Measurements from ENCODE around the gene SLIT2.

The SLIT2 gene

DNA sequence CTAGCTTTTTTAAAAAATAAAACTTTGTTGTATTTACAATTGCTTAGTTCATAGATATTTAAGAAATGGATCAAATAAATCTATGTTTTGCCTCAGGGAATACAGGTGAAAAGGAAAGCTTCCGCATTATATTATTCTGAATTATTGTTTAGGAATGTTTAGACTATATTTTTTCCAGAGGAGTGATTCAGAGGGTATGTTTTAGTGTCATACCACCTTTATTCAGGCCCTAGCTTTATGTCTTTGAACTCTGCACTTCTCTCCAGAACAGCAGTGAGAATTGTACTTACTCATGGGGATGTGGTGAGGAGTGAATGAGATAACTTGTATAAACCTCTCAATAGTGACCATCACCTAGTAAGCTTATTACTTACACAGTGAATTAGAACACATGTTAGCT is 14.0 kb downstream of the SLIT2 start:
- DNase-seq, result no peak

DNA sequence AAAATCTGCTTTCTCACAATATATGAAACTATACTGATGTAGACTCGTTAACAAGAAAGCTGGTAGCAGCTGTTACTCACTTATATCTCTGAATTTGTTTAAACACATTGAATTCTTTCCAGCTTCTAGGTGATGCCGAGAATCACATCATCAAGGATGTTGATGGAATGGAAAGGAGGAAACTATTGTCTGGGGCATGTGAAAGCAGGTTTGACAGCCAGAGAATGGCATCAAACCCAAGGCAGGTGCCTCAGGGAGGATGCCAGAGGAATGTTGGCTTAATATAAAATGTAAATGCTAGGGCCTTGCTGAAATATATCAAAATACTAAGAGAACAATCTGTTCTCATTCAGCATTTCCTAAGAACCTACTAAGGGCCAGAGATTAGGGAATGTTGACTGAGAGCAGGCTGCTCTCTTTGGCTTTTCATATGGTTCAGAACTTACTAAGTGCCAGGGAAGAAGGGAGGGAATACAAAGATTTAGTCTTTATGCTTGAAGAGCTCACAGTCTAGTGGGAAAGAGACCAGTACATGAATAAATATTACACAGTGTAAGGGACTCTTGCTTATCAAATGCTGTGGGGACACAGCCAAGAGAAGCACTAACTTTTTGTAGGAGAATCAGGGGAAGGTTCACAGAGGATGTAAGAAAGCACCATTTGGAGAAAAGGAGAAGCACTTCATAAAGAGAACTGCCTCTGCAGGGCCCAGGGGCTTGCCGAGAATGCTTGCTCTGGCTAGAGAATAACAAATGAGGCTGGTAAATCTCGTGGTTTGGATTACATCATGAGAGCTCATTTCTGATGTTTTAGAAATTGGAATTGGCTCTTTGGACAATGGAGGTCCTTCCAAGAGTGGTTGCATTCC is 14.7 kb downstream of the SLIT2 start:
- DNase-seq, result no peak

DNA sequence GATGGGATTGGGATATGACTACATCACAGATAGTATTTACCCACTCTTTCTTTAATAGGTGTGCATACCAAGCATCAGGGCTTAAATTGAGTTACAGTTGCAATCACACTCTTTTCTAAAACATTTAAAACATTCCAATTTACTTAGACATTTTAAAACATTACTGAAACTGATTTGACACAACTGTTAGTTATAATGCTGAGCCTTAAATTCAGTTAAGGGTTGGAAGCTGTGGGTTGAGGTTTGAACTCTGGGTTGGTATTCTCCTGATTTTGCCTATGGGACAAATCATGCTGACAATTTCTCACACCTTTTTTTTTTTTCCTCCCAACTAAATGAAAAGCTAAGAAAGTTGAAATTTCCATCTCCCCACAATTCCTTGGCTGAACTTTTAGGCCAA is 16.3 kb downstream of the SLIT2 start:
- no peak for DNase-seq

DNA sequence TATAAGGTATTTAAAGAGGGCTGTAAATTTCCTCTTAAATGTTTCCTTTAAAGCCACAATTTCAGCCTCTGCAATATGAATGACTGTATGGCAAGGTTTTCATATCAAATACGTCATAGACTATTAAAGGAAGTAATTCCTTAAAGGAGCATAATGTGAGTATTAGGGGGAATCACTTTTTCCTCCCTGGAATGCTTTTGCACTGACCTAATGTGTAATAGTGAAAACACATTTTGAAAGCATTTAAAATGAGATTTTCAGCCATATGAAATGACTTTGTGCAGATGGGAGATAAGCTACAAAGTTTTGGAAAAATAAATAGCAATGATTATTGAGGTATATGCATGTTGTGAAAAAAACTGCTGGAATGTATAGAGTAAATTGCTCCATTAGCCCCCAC is 17.6 kb downstream of the SLIT2 start:
- DNase-seq, result no peak

DNA sequence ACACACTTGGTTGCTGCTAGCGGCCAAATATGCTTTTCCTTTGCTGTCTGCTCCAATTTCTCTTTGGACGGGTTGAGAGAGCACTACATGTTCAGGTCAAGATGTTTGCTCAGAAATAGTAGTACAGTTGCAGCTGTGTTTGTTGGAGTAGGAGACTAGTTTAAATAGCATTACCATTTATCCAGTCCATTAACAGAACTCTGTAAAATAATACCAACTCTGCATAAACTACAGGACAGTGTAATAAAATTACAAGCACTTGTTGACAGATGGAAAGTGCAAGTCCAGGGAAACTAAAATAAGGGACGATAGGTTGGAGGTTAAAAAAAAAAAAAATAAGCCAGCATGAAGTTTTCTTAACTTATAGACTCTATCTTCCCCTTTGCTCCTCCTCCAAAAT is 20.2 kb downstream of the SLIT2 start:
- no peak for DNase-seq

DNA sequence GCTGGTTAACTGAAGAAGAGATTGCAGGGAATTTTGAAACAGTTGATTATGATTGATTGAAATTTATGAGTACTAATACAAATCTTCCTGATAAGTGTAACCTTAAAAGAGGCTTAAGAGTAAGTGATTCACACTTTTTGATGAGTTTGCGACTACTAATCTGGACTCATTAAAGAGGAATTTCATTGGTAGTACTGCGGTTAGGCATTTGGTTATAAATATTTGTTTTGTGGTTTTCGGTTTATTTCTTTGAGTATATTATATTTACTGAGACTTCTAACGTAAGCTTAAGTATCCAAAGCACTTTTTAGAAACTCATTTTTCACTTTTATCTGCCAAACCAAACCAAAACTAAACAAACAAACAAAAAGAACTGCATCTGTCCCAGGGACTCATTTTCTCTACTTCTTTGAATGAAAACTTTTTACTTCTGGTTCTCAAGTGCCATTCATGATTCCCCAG is 20.7 kb downstream of the SLIT2 start:
- DNase-seq, result no peak

DNA sequence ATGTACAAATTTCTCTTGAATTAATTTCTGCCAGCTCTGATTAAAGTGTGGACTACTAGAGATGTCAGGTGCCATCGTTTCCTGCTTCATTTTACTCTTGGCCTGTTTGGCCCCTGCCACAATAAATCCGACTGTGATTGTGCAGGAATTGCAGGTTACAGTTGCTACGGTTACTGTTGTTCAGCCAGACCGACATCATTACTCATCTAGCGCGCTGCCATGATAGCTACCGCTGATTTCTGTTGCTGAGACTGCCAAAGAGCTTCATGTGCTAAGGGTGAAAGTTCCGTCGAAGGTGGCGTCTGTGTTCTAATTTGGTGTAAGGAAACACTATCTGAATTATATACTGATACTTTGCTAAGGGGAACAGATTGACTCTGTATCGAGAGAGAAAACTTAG is 22.1 kb downstream of the SLIT2 start:
- DNase-seq, result no peak

DNA sequence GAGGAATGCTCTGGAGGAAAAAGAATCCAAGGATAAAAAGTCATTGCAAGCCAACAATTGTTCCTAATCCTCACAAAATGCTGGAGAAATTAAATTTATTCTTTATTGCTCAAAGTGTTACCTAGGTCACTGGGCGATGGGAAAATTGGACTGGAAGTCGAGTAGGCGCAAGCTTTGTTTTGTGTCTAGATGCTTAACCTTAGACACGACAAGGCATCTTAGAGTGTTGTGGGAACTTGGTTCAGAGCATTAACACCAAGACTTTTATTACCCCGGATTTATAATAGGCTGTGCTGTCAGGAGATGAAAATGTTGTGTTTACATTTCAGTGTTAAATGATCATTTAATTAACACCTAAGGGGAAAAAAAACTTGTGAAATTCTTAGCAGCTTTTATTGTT is 25.1 kb downstream of the SLIT2 start:
- no peak for DNase-seq

DNA sequence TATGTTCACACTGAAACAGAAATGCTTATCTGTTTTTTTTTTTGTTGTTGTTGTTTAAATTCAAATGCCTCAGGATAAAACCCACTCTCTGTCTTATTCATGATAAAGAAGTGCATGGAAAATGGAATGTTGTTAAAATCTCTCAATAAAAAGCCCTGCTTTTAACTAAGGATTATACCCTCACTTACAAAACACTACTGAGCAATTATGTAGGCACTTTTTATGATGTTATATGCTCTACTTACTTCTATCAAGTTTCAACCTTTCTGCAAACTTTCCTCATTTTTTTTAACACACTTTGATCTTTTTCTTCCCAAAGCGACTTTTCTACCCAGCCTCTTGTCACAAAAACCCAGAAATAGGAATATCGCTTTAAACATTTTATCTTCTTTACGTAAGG is 26.5 kb downstream of the SLIT2 start:
- no peak for DNase-seq

DNA sequence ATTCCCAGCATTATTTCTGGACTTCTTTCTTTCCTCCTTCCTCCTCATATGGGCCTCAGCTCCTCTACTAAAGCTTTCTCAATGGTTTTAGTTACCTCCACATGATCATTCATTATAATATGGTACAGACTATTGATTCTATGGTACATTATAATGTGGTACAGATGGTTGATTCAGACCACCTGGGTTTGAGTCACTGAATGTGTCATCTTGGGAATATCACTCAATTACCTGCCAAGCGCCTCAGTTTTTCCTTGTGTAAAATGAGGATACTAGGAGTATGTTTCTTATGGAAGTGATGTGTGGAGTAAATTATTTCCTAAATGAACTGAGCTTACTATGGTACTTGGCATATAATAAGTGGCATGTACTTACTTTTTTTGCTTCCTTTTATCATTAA is 27.7 kb downstream of the SLIT2 start:
- DNase-seq, result no peak

DNA sequence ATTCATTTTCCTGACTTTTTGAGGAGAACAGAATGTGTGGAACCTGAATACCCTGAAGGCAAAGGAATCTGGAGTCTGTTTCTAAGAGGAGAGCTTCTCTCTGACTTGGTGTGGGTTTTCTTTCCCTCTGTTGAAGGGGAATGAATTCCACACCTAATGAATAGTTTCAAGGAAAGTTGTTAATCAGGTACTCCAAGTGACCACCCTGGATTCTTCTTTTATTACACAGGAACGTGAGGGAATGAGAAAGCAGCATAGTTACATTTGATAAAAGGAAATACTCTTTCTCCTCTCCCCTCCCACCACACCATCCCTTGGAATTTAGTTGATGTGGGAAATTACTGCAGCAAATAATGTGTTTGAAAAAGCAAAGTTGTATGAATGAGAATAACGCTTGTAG is 29.7 kb downstream of the SLIT2 start:
- DNase-seq, result no peak

DNA sequence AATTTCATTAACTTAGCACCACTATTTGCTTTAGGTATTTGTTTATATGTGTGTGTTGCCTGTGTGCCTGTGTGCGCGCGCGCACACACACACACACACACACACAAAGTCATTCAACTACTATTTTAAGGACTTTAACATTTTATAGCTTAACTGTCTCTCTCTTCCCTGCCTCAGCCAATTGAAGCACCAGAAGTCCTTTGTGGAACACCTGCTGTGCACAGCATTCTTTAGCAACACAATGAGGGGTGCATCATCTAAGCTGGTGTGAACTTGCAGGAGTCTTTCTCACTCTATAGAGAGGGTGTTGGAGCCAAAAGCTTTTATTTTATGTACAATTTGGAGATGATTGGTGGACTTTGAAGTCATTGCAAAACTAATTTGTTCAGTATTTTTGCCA is 31.3 kb downstream of the SLIT2 start:
- no peak for DNase-seq

DNA sequence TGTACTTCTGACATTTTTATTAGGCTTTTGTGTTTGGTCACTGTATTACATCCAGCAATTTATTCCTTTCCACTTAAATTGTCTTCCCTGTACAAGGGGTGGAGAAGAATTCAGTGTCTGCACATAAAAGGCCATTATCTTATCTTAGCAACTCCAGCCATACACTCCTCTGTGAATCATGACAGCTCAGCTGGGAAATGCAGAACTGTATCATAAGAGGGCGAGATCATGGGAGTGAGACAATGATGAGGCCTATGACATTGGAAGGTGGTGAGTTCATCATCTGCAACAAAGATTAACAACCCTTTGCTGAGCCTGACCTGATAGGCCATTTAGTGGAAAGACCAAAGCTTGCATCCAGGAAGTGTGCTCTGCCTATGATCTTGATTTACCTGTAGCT is 33.3 kb downstream of the SLIT2 start:
- DNase-seq, result no peak

DNA sequence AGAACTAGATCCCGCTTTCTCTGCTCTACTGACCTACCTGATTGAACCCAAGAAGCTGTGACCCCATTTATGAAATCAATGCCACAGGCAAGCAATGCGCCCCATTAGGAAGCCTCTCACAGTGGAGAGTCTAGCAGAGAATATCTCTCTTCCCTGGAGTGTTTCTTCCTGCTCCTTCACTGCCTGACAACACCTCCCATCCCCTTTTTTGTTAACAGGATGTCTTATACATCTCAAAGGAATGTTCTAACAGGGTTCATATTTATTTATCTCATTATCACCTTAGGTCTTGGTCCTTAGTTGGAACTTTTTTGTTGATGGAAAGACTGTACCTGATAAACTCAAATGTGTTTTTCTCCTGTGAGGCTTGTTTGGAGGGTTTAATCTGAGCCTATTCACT is 35.5 kb downstream of the SLIT2 start:
- DNase-seq, result no peak

DNA sequence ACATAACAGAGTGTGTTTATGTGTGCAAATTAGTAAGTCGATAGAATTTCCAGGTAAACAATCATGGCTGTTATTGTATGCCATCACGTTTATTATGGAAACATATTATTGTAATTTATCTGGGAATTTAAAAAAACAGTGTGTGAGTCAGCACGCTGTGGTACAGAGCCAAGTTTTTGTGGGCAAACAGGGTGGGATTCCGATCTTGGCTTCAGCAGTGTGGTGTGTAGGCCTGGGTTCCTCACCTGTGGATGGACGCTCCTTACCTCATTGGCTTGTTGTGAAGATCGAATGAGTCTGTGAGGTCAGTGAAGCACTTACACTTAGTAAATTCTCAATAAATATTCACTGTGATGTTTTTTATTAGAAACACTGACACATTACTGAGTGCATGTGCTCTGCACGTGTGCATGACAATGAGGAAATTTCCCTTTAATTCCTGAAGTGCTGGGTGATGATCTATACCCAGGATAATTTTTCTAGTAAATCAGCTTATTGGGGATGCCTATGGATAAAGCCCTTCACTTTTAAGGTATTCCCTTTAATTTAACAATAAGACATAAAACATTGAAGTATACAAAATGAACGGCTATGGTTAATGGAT is 36.4 kb downstream of the SLIT2 start:
- DNase-seq, result no peak

DNA sequence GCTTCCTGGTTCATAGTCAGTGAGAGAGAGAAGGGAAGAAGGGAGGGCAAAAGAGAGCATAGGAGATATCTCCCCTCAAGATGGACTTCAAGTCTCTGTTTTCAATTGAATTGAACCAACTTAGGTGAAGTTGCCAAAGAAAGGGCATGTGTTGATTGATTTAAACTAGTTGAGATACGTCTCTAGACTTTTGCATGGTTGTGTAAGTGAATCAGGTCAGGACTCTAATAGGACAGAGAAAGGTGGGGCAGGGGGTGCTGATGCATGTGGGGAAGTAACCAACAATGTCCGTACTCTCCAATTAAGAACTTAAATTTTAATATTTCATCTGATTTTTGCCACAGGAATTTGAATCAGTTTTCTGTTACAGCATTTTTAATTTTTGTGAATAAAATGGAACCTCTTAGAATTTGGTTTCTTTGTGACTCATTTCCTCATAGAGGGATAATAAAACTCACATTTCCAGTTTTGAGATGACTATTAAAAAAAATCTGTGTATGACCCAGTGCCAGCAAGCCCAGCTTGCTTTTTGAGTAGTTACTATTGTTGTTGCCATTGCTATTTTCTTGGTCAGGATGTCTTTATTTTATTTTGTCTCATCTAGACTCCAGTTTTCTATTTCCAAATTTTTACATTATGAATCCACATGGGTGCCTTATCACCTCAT is 37.3 kb downstream of the SLIT2 start:
- DNase-seq, result no peak

DNA sequence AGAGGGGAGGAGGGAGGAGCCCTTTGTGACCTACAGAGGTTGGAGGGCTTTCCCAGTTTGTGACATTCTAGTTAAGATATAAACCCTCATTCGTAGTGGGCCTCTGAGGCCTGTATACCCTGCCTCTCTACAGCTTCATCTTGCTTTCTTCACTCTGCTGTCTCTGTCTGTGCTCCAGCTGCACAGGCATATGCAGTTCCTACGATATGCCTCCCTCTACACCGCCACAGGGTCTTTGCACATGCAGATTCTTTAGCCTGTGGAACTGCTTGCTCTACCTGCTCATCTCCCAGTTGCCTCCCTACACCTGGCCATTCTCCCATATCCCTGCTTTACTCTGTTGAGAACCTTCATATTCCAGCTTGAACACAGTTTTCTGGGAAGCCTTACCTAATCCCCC is 38.1 kb downstream of the SLIT2 start:
- no peak for DNase-seq

DNA sequence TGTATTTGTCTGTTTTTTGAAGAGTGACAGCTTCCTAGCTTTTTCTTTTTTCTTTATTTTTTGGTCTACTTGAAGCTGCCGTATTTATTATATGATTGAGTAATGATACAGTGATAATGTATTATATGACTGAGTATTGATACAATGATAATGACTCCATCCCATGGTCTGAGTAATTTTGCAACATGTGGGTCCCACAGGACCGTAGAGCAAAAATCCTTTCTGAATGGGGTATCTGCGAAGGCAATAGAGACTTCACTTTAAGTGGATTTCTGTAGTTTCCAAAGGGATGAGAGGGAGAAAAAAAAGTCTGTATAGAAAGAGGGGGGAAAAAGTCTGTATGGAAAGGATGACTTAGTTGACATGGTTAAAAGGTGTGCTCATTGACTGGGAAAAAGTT is 41.0 kb downstream of the SLIT2 start:
- no peak for DNase-seq

DNA sequence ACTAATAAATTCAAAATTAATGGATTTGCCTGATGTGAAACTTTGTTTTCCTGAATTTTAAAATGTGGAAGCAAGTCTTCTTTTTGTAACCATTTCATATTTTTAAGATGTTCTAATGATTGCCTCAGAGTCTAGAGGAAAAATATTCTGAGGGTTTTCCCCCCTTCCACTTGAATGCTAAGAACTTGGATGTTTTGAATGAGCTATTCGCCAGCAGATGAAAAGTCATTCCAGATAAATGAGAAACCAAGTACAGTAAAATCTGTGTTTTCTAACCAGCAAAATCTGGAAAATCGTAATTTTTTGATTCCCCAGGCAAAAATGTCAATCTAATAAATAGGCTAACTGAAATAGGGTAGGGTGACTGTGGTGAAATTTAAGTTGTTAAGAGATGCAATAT is 45.6 kb downstream of the SLIT2 start:
- no peak for DNase-seq

DNA sequence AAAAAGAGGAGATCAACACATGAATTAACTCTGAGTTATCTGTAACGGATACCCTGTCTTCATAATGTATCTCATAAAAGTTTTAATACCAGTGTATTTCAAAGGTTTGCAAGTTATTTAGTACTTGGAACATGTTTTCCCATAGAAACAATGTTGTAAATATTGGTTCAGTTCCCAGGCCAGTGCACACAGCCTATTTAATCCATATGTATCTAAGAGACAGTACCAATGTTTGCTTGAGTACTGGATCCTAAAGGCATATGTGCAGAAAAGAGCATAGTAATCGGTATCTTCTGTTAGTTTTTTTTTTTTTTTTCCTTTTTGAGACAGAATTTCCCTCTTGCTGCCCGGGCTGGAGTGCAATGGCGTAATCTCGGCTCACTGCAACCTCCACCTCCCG is 46.1 kb downstream of the SLIT2 start:
- no peak for DNase-seq

DNA sequence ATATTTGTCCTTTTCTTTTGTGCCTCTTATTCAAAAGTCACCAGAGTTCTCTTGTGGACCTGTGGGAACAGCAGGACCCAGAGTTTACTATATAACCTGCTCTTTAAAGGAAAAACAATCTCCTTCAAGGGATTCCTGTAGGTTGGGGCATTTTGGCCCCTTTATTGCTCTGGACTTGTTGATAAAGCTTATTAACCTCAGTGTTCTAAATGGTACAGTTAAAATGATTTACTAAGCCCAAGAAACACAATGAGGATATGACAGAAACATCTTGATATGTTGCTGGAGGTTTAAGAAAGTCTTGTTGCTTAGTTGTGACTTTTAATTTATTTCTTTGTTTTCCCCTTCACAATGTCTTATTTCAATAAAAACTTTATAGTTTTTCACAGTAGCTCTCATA is 46.8 kb downstream of the SLIT2 start:
- no peak for DNase-seq

DNA sequence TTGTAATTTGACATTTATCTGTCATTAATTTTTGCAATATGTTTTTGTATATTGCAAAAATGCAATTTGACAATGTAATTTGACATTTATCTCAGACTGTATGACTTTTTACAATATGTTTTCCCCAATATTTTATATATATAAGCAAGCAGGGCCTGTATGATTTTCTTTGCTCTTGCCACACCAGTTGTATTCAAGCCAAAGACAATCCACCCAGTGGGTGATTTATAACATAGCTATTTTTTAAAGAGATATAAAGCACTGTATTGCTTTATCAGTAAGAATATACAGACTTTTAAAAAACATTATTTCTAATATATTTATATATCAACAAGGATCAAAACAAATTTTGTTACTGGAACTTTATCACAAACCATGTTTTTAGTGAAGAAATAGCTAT is 47.3 kb downstream of the SLIT2 start:
- DNase-seq, result no peak

DNA sequence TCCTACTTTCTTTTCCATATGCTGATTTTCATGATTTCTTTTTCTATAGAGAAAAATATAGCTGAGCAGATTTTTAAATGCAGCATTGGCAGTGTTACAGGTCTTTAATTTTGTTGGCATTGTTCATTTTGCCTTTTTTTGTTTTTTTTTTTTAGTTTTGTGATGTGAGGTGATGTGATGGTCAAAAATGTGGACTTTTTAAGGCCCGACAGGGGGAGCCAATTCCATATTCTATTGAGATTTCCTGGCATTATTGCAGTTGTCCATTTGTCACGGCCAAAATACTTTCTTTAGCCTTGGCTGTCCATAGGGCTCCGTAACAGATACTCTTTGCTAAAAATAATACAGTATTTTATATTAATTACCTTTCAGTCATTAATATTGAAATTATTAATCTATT is 47.8 kb downstream of the SLIT2 start:
- peak in 1 of 2 experiments; percentile 24 for DNase-seq

DNA sequence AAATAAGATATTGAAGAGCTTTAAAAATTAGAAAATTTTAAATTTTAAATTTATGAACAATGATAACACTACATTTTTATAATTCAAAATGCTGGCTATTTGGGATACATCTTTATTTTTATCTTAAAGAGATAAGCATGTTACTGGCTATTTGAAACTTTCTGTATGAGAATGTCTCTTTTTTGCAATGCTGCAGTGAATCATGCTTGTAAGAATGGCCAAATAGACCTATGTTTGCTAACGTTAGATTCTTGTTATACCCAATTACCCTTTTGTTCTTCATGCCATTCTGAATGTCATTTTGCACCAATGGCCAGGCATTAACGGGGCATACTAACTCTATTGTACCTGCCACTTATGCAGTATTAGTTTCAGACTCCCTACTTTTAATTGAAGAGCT is 49.5 kb downstream of the SLIT2 start:
- DNase-seq, result no peak

All from NCI-H524 (cell line).